GM18909 (cell line): ENCODE data around the gene RTN4R.
"Not testable (repeated sequence)": the region's sequence is repeated elsewhere in the genome, so short reads cannot be mapped to it uniquely, and the experiment has no call there.

Source experiments
- ATAC-seq: cut with Tn5 transposase; IDR thresholded peaks from one replicate; pipeline ENCODE4 v1.9.1; 2021; ENCODE audit warnings: mild to moderate bottlenecking; ENCODE audit not compliant: unreplicated experiment, poor library complexity

Gene RTN4R

DNA sequence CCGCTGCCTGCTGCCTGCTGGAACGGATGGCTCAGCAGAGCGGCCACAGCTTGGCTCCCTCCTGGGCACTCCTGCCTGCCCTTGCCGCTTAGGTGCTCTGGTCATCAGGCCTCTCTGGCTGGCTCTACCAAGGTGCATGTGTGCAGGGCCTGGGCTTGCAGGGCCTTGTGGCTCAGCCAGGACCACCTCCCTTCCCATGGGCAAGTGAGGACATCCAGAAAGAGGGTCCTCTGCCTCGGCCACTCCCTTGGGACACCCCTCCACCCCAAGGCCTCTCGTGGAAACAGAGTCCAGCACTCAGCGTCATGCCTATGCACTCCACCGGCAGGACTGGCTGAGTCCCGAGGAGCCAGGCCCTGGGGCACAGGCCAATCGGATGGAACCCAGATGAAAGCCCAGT lies 6.3 kb upstream of the RTN4R start:
- not testable (repeated sequence) for ATAC-seq

DNA sequence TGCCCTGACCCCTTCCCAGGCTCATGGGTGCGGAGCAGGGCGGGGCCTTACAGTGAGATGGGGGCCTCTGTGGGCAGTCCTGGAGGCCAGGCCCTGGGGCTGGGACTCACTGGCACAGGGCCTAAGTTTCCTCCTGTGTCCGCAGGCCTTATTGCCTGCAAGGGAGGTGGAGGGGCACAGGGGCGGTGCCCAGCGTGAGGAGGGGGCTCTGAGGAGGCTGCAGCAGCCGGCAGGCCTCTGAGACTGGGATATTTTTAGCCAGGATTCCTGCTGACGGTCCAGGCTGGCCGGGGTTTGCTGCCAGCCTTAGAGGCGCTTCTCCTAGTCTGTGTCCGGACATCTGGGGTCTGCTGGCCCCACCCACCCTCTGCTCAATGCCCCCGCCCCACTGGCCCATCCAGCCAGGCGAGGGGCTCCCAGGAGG lies 5.7 kb upstream of the RTN4R start:
- ATAC-seq: no peak

- ATAC-seq: no peak
Observed at GRCh38 chr22:20272700-20273099, 4.6 kb upstream of the RTN4R start.

DNA sequence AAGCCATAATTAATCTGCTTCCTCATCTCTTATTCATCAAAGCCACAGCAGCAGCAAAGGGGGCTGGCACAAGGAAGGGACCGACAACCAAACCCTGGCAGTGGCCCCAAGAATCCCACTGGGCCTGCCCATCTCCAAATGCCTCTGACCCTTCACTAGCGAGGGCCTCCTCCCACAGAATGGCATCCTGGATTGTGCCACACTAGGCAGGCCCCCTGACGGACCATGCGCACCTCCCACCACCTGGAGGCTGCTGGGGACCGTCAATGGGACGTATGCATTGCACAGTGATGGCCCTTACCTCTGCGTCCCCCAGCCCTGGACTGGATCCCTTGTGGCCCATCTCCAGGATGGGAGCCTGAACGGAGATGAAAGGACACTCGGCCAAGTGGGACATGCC lies 4.1 kb upstream of the RTN4R start:
- no peak for ATAC-seq

DNA sequence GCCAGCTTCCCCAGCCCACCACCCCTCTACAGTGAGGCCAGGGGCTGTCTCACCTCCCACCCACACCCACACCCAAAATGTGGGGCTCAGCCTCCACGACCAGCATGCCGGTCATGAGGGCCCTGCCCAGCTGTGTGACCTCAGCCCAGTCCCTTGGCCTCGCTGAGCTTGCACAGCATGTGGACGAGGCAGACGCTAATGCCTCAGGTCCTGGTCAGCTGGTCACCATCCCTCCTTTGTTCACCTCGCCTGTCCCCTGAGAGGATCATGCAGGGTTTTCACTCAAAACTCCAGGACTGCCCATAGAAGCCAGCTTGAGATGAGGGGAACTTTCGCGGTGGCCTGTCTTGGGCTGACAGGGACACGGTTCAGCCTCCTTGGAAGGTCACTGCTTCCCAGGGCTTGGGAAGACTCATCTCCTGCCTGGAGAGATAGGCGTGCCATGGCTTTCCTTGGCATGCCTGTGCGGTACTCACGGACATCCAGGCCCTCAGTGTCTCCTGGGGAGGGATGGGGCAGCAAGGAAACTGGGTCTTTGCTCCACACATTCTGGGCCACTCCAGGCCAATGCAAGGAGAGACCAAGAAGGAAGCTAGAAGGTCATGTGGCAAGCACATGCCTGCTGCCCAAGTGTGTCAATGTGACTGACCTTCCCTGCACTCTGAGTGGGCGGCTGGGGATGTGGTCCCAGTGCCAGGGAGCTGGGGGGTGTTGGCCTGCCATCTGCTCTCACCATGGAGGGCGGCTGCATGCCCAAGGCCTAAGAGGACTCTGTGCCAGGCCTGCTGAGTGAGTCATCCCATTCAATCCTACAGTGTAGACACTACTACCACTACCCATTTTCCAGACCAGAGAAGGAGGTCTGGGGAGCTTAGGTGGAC lies 3.2 kb upstream of the RTN4R start:
- no peak for ATAC-seq

DNA sequence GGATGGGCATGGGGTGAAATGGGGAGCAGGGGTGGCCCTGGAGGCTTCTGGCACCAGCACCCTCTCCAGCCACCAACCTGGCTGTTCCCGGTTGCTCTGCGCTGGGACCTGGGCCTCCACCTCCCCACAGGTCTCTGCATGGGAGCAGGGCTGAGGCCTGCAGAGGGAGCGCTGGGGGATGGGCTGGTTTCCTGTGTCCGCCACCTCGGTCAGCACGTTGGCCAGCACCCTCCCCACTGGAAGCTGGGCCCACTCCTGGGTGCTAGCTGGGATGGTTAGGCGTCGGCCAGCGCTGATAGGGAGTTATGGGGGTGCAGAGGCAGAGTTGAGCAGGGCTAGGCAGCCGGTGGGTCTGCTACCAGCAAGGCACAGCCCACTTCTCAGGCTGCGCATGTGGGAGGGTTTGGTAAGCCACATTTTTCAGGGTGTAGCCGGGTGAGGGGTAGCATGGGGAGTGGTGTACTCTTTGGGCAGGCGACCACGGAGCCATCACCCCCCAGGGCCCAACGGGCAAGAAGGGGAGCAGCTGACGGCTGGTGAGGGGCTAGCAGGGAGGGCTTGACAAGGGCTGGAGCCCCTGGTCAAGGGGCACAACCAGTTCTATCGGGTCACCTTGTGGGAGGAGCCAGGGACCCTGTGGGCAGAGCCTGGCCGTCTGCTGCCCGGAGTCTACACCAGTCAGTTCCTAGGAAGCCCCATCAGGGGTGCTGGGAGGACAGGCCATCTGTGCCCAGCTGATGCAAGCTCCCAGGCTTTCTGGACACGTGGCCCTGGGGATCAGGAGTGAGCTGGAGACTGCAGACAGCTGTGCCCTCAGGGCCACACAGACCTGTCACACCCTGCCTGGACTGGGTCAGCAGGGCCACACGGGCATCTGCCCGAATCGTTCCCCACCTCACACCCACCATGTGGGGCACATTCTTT lies 2.3 kb upstream of the RTN4R start:
- not testable (repeated sequence) for ATAC-seq

GRCh38 chr22:20269673-20270072 lies 1.6 kb upstream of the RTN4R start:
- not testable (repeated sequence) for ATAC-seq

DNA sequence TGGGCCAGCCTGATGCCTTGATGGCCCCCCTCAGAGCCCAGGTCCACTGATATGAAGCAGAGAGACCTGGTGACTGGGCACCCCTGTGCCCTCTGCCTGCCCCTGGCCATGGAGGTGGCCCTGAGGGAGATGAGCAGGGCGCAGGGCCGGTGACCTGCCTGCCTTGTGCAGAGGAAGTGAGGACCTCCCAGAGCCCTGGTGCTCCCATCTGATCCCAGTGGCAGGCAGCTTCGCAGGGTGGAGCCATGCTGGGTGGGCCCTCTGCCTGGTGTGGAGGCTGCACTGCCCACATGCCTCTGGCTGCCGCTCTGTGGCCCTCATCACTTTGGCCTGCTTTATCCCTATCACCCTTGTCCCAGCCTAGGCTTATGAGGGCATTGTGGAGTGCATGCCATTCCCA lies 1.1 kb upstream of the RTN4R start:
- not testable (repeated sequence) for ATAC-seq

- no peak for ATAC-seq
Observed at GRCh38 chr22:20267441-20268278, 458 bp downstream of the RTN4R start.

GRCh38 chr22:20266667-20267440 lies 1.3 kb downstream of the RTN4R start:
- ATAC-seq: not testable (repeated sequence)

DNA sequence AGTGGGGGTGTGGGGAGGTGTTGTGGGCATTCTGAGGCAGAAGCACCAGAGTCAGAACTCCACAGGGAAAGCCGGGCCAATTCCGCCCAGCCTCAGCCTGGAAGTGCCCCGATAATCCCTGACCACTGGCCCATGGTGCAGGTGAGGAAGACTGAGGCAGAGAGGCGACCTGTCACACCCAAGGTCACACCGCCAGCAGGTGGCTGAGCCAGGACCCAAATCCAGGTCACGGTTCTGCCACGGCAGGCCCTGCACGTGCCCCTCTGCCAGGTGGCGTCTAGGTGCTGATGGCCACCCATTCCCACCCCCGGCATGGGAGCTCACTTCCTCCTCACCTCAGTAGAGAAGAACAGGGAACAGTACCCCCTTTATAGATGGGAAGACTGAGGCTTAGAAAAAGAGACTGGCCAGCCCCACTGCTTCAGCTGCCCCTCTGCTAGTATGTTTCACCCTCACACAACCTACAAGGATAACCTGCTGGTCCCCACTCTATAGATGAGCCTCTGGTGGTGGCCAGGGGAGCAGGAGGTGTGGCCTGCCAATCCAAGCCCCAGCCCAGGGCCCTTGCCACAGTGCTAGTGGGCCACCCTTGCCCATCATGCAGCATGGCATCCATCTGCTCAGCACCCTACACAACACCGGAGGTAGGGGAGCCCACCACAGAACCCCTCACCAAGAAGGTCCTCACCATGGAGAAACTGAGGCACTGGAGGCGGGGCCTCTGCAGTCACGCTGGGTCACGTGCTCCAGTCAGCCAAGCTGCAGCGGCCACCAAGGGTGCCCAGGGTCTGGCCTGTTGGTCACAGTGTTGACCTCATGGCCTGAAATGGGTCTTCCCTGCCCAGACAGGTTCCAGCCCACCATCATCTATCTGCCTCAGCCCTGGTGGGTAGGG lies 2.1 kb downstream of the RTN4R start:
- not testable (repeated sequence) for ATAC-seq

DNA sequence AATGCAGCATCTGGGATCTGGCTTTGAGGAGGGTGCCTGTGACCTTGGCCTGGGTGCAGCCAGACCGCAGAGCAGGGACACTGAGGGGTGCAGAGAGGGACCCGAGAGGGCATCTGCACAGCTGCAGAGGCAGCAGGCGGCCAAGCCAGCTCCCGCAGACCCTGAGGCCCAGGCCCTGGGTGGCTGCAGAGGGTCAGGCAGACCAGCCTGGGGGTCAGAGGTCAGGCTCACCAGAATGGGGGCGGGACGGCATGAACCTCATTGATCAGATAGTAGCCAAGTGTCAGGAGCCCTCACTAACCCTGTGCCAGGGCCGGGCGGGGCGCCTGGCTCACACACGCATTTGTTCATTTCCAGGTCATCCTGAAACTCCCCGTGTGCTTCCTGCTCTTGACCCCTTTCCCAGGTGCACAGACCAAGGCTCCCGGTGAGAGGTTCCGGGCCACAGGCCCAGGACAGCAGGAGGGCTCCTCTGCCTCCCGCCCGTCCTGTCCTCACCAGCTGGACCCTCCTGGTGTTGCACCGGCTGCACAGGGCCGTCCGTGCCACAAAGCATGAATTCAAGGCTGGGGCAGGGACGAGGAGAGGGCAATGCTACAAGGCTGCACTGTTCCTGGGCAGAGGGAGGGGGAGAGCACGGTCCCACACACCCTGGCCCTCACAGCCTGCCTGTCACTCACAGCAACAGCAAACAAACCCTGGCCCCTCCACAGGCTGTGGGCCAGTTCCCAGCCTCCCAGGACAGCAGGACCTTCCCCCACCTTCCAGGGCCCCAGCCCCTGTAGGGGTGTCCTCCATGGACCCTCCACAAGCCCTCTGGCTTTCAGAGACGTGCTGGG lies 3.3 kb downstream of the RTN4R start:
- no peak for ATAC-seq

- not testable (repeated sequence) for ATAC-seq
Observed at GRCh38 chr22:20263404-20264281, 4.5 kb downstream of the RTN4R start.

DNA sequence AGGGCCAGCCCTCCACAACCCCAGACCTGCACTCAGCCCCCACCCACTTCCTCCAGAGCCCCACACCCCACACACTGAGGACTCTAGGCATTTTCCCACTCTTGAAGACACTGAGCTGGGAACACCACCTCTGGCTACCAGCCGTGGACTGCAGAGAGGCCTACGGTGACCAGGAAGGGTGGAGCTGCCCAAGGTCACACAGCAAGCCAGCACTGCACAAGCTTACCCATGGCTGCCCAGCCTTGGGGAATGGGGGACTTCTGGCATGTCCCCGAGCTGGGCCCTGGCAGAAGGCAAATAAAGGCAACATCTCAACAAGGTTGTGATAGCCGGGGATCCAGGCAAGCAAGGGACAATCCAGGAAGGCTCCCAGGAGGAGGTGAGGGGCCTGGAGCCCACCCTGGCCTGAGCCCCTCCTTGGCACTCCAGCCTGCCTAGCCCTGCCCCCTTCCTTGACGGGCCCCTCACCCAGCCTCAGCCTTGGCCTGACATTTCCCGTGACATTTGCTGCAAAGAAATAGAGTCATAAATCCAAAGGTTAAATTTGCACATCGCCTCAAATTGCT lies 5.5 kb downstream of the RTN4R start:
- no peak for ATAC-seq

- ATAC-seq: no peak
Observed at GRCh38 chr22:20261848-20262581, 6.1 kb downstream of the RTN4R start.
